Trophoblast cell (in vitro differentiated cells and primary cell): Measurements from ENCODE around the gene SF3A2.

ENCODE experiments used
- DNase-seq, 2 donors: peaks; one replicate each; pipeline ENCODE4 v3.0.0-alpha.2; 2016
- H2AFZ ChIP-seq: 2 replicates; pipeline ENCODE4 v1.6.1; 2013; ENCODE audit warnings: low read length, moderate library complexity, mild to moderate bottlenecking; ENCODE audit not compliant: insufficient read depth, poor library complexity
- H2AK5ac ChIP-seq: 2 replicates; pipeline ENCODE4 v1.6.1; 2013; ENCODE audit warnings: mild to moderate bottlenecking, low read length
- H2BK120ac ChIP-seq: 2 replicates; pipeline ENCODE4 v1.6.1; 2013; ENCODE audit warnings: low read length, mild to moderate bottlenecking, moderate library complexity; ENCODE audit not compliant: insufficient read depth, poor library complexity
- H2BK12ac ChIP-seq: 2 replicates; pipeline ENCODE4 v1.6.1; 2013; ENCODE audit warnings: mild to moderate bottlenecking, low read length, moderate library complexity
- H2BK5ac ChIP-seq: 2 replicates; pipeline ENCODE4 v1.6.1; 2013; ENCODE audit warnings: low read length, low read depth, moderate library complexity, mild to moderate bottlenecking; ENCODE audit not compliant: poor library complexity
- H3K14ac ChIP-seq: 2 replicates; pipeline ENCODE4 v1.6.1; 2013; ENCODE audit warnings: mild to moderate bottlenecking, low read length
- H3K18ac ChIP-seq: 2 replicates; pipeline ENCODE4 v1.6.1; 2013; ENCODE audit warnings: mild to moderate bottlenecking, low read length
- H3K23ac ChIP-seq: 2 replicates; pipeline ENCODE4 v1.6.1; 2013; ENCODE audit warnings: low read length
- H3K27ac ChIP-seq: 2 replicates; pipeline ENCODE4 v1.5.1; 2013; ENCODE audit warnings: low read depth, mild to moderate bottlenecking, inconsistent platforms, low read length, moderate library complexity
- H3K27me3 ChIP-seq: 2 replicates; pipeline ENCODE4 v1.6.1; 2013; ENCODE audit warnings: inconsistent platforms, mild to moderate bottlenecking, low read length, moderate library complexity; ENCODE audit not compliant: insufficient read depth
- H3K36me3 ChIP-seq, 2 experiments: 1 replicate in 1 of 2; 2 replicates in 1 of 2; pipeline ENCODE4 v1.6.1; 2013; ENCODE audit warnings: low read length in 2 of 2, mild to moderate bottlenecking in 2 of 2, moderate library complexity in 1 of 2; ENCODE audit not compliant: insufficient read depth in 2 of 2, control insufficient read depth in 1 of 2
- H3K4ac ChIP-seq: 2 replicates; pipeline ENCODE4 v1.6.1; 2013; ENCODE audit warnings: low read depth, mild to moderate bottlenecking, low read length, moderate library complexity
- H3K4me1 ChIP-seq, 2 experiments: 1 replicate in 1 of 2; 2 replicates in 1 of 2; pipeline ENCODE4 v1.6.1; 2013; ENCODE audit warnings: low read length in 2 of 2, mild to moderate bottlenecking in 2 of 2, moderate library complexity in 1 of 2; ENCODE audit not compliant: insufficient read depth in 2 of 2, control insufficient read depth in 1 of 2
- H3K4me2 ChIP-seq: 2 replicates; pipeline ENCODE4 v1.6.1; 2013; ENCODE audit warnings: inconsistent platforms, mild to moderate bottlenecking, low read length, moderate library complexity
- H3K4me3 ChIP-seq: 2 replicates; pipeline ENCODE4 v1.5.1; 2013; ENCODE audit warnings: mild to moderate bottlenecking, low read depth, low read length, inconsistent platforms
- H3K79me1 ChIP-seq: one replicate; pipeline ENCODE4 v1.6.1; 2013; ENCODE audit warnings: low read length
- H3K79me2 ChIP-seq: 2 replicates; pipeline ENCODE4 v1.6.1; 2013; ENCODE audit warnings: low read length, mild to moderate bottlenecking; ENCODE audit not compliant: control insufficient read depth, insufficient read depth, poor library complexity
- H3K9ac ChIP-seq: 2 replicates; pipeline ENCODE4 v1.6.1; 2013; ENCODE audit warnings: mild to moderate bottlenecking, low read length
- H3K9me3 ChIP-seq: 2 replicates; pipeline ENCODE4 v1.6.1; 2013; ENCODE audit warnings: low read depth, mild to moderate bottlenecking, control low read depth, inconsistent platforms, low read length; ENCODE audit not compliant: insufficient read depth
- H4K12ac ChIP-seq: 2 replicates; pipeline ENCODE4 v1.6.1; 2013; ENCODE audit warnings: low read depth, mild to moderate bottlenecking, low read length, moderate library complexity
- H4K8ac ChIP-seq: 2 replicates; pipeline ENCODE4 v1.6.1; 2013; ENCODE audit warnings: low read depth, mild to moderate bottlenecking, low read length, moderate library complexity
- H4K91ac ChIP-seq: one replicate; pipeline ENCODE4 v1.6.1; 2013; ENCODE audit warnings: low read depth, mild to moderate bottlenecking, low read length, moderate library complexity
- WGBS: extraction: QIAGEN DNeasy Blood & Tissue Kit; methylation state at CpG from one replicate; pipeline ENCODE4 v1.1.7; 2013; ENCODE audit warnings: missing lambda C conversion rate; ENCODE audit not compliant: insufficient read length, insufficient coverage; ENCODE audit errors: extremely low coverage; 5-methylcytosine and 5-hydroxymethylcytosine counted together

Gene SF3A2

GRCh38 chr19:2228157-2229030, 8.2 kb upstream of the SF3A2 start:
- DNase-seq, result no peak
- Histone ChIP-seq H4K8ac (no peak overlapping the region), H3K4me2 (no peak overlapping the region), H2AFZ (no peak overlapping the region), H4K12ac (no peak overlapping the region), H4K91ac (no peak overlapping the region), H3K9me3 (peaks cover 5% of the 10 kb centered on the region), H2AK5ac (no peak overlapping the region), H3K79me2 (no peaks in the 10 kb centered on the region), H3K4me1 (no peaks in the 10 kb centered on the region), H3K4me3 (no peak overlapping the region), H2BK120ac (no peak overlapping the region), H2BK12ac (no peak overlapping the region), H3K18ac (no peak overlapping the region), H3K36me3 (peaks cover 82 to 84% of the 10 kb centered on the region in 2 experiments), H3K4ac (no peak overlapping the region), H3K79me1 (no peaks in the 10 kb centered on the region), H2BK5ac (no peak overlapping the region), H3K14ac (no peak overlapping the region), H3K23ac (no peak overlapping the region), H3K9ac (no peak overlapping the region), H3K27ac (no peak overlapping the region), H3K27me3 (no peaks in the 10 kb centered on the region)
- WGBS, result no CpG with 5 or more reads among the region's 48 CpGs

DNA sequence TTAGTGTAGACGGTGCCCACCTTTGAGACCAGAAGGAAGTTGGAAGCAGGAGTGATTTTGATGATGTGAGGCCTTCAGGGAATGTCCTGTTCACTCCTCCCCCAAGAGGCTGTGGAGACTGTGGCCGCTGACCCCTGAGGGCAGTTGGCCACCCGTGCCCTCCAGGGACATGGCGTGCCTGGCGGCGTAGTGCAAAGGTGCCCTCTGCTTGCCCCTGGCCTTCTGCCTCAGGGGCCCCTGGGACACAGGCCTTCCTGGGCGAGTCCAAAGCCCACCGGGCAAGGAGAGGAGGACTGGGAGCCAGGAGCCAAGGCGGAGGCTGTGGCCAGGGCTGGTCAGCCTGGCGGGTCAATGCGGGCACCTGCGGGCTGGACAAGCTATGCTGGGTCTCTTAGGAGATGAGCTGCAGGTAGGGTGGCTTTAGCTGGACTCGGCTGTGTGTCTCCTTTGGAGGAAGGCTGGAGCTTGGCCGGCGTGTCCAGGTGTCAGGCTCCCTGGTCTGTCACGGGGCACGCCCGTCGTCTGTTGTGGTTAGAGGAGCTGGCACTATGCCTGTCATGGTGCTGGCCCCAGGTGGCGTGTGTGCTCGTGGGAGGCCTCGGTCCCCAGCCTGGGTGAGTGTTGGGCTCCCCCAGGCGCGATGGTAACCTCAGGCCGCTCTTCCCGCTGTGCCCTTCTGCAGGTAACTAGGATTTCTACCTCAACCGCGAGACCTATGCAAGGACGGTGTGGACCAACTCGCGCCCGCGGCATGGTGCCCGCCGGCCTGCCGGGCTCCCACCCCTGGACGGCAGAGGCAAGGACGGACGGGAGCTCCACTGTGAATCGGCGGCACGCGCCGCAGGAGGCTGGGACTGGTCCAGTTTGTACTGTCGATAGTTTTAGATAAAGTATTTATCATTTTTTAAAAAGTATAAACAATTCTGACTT, 7.3 kb upstream of the SF3A2 start:
- no CpG with 5 or more reads among the region's 45 CpGs for WGBS
- no peak overlapping the region for H3K23ac ChIP-seq
- H2BK120ac ChIP-seq, result no peak overlapping the region

DNA sequence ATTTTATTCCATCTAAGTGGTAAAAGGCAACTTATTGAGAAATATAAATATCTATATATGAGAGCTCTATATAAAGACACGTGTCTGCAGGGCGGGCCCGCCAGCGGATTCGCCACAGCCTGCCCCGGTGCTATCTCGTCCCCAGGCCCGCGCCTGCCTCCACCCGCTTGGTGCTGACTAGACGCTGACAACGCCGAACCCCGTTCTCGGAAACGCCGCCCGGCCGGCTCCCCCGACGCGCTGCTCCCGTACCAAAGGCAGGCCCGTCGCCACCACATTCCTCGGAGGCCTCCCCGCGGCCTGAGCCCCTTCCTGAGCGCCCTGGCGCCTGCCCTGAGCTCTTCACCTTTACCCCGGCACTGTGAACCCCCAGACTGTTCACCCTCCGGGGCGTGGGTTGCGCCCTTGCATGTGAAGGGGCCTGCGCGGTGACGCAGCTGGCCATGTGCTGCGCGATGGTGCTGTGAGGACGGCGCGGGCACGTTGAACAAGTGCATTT, 6.5 kb upstream of the SF3A2 start:
- Histone ChIP-seq H3K79me2 (peaks cover 7% of the 10 kb centered on the region), H2BK120ac (no peak overlapping the region), H4K8ac (no peak overlapping the region), H3K36me3 (peaks cover 77 to 82% of the 10 kb centered on the region in 2 experiments), H4K91ac (no peak overlapping the region), H3K9ac (no peak overlapping the region), H3K9me3 (peaks cover 3% of the 10 kb centered on the region), H3K14ac (no peak overlapping the region), H3K18ac (no peak overlapping the region), H4K12ac (no peak overlapping the region), H2AFZ (no peak overlapping the region), H3K23ac (no peak overlapping the region), H3K4me1 (peaks cover 3 to 4% of the 10 kb centered on the region in 2 experiments), H2AK5ac (no peak overlapping the region), H3K27me3 (no peaks in the 10 kb centered on the region), H3K4ac (no peak overlapping the region), H3K79me1 (no peaks in the 10 kb centered on the region), H2BK12ac (no peak overlapping the region), H2BK5ac (no peak overlapping the region), H3K4me2 (no peak overlapping the region), H3K27ac (no peak overlapping the region), H3K4me3 (no peak overlapping the region)
- DNase-seq, result no peak
- WGBS, result no CpG with 5 or more reads among the region's 43 CpGs

More for the DNA sequence above, 7.3 kb upstream of the SF3A2 start:
- Histone ChIP-seq H4K12ac (no peak overlapping the region), H3K4me1 (no peaks in the 10 kb centered on the region), H3K4me3 (no peak overlapping the region), H3K27me3 (no peaks in the 10 kb centered on the region), H3K9ac (no peak overlapping the region), H4K91ac (no peak overlapping the region), H2BK5ac (no peak overlapping the region), H3K4me2 (no peak overlapping the region), H3K18ac (no peak overlapping the region), H3K27ac (no peak overlapping the region), H3K14ac (no peak overlapping the region), H3K4ac (no peak overlapping the region), H2AFZ (no peak overlapping the region), H2BK12ac (no peak overlapping the region), H4K8ac (no peak overlapping the region), H3K79me2 (peaks cover 3% of the 10 kb centered on the region), H3K36me3 (peaks cover 82 to 88% of the 10 kb centered on the region in 2 experiments), H2AK5ac (no peak overlapping the region), H3K79me1 (no peaks in the 10 kb centered on the region), H3K9me3 (peaks cover 3% of the 10 kb centered on the region)
- peak in 1 of 2 donors; percentile 42 for DNase-seq

GRCh38 chr19:2230807-2231533, 5.7 kb upstream of the SF3A2 start:
- H3K9ac ChIP-seq, result no peak overlapping the region
- no peak overlapping the region for H4K91ac ChIP-seq
- H2BK5ac ChIP-seq, result no peak overlapping the region
- H2AFZ ChIP-seq, result no peak overlapping the region
- H3K4ac ChIP-seq, result no peak overlapping the region
- no peak overlapping the region for H3K23ac ChIP-seq
- DNase-seq, result no peak
- H3K27me3 ChIP-seq, result no peaks in the 10 kb centered on the region
- no peak overlapping the region for H2AK5ac ChIP-seq
- no peak overlapping the region for H3K4me3 ChIP-seq
- H2BK12ac ChIP-seq, result no peak overlapping the region
- H3K79me2 ChIP-seq, result peaks cover 14% of the 10 kb centered on the region
- no peak overlapping the region for H3K14ac ChIP-seq
- no peak overlapping the region for H3K4me2 ChIP-seq
- H4K8ac ChIP-seq, result no peak overlapping the region
- H3K36me3 ChIP-seq, result peaks cover 70 to 73% of the 10 kb centered on the region in 2 experiments
- H3K18ac ChIP-seq, result no peak overlapping the region
- peak overlapping the region; percentile 9 for H4K12ac ChIP-seq
- WGBS, result no CpG with 5 or more reads among the region's 12 CpGs
- peaks cover 3 to 4% of the 10 kb centered on the region in 2 experiments for H3K4me1 ChIP-seq
- H3K9me3 ChIP-seq, result peaks cover under 1% of the 10 kb centered on the region
- no peak overlapping the region for H2BK120ac ChIP-seq
- H3K79me1 ChIP-seq, result peaks cover 7% of the 10 kb centered on the region
- no peak overlapping the region for H3K27ac ChIP-seq
